A673 (cell line): ENCODE results near the gene RCVRN. TPM values are rescaled to one million over a fixed set of nuclear protein-coding genes. Genes with fewer than 3 reads are reported as not detected.

Source experiments
- BruUV-seq: library from RNA; stranded (reverse); fragments of 400-500 nt; replicated peaks from 2 replicates; lab custom pipeline; 2021; lab: Mats Ljungman, UMichigan
- CTCF ChIA-PET: fragments of 300-600 bp; sonication (Branson Sonifier 250); formaldehyde crosslinking; loops from one replicate; lab custom pipeline; 2022; ENCODE audit warnings: antibody characterized with exemption; lab: Charles Lee
- POLR2A ChIA-PET: fragments of 300-600 bp; sonication (Branson Sonifier 250); formaldehyde crosslinking; loops from one replicate; lab custom pipeline; 2022; ENCODE audit warnings: antibody characterized with exemption; ENCODE audit not compliant: low non-redundant PET; lab: Charles Lee
- DNase-seq: peaks from one replicate; pipeline ENCODE4 v3.0.0-alpha.2; 2015; ENCODE audit warnings: low spot score
- H3K27ac ChIP-seq: fragments of 200-600 bp; sonication (generic); 2 replicates; pipeline ENCODE4 v1.5.1; 2016; ENCODE audit warnings: mixed run types, low read depth, mild to moderate bottlenecking, mixed read lengths, antibody characterized with exemption, low read length; ENCODE audit not compliant: poor library complexity, severe bottlenecking
- H3K27me3 ChIP-seq: fragments of 200-600 bp; sonication (generic); replicated peaks from 2 replicates; pipeline ENCODE4 v1.6.1; 2017; ENCODE audit warnings: mixed run types, low read depth, mild to moderate bottlenecking, mixed read lengths, antibody characterized with exemption, low read length; ENCODE audit not compliant: insufficient read depth, poor library complexity
- H3K36me3 ChIP-seq: fragments of 200-600 bp; sonication (generic); 2 replicates; pipeline ENCODE4 v1.6.1; 2016; ENCODE audit warnings: mixed run types, mild to moderate bottlenecking, mixed read lengths, antibody characterized with exemption, low read length; ENCODE audit not compliant: insufficient read depth, poor library complexity, severe bottlenecking
- H3K4me1 ChIP-seq: fragments of 200-600 bp; sonication (generic); 2 replicates; pipeline ENCODE4 v1.6.1; 2017; ENCODE audit warnings: mixed run types, mild to moderate bottlenecking, mixed read lengths, antibody characterized with exemption, low read length; ENCODE audit not compliant: insufficient read depth, poor library complexity, severe bottlenecking
- H3K4me3 ChIP-seq: fragments of 200-600 bp; sonication (generic); 2 replicates; pipeline ENCODE4 v1.5.1; 2016; ENCODE audit warnings: low read depth, mixed run types, mild to moderate bottlenecking, mixed read lengths, low read length; ENCODE audit not compliant: poor library complexity, severe bottlenecking
- H3K9me3 ChIP-seq: fragments of 200-600 bp; sonication (generic); 2 replicates; pipeline ENCODE4 v1.6.1; 2016; ENCODE audit warnings: mixed run types, low read depth, mild to moderate bottlenecking, mixed read lengths, antibody characterized with exemption, low read length; ENCODE audit not compliant: poor library complexity, severe bottlenecking
- CTCF ChIP-seq: fragments of 300-800, 200-600 bp; sonication (generic); conservative IDR thresholded peaks from 2 replicates; pipeline ENCODE4 v1.5.1; 2017; ENCODE audit warnings: low read depth, mild to moderate bottlenecking, antibody characterized with exemption, low read length, moderate library complexity, mixed read lengths
- EZH2 ChIP-seq: fragments of 200-600 bp; sonication (generic); IDR thresholded peaks from 2 replicates; pipeline ENCODE4 v1.6.1; 2017; ENCODE audit warnings: borderline replicate concordance, low read depth, mild to moderate bottlenecking, mixed read lengths, antibody characterized with exemption, low read length; ENCODE audit not compliant: poor library complexity, severe bottlenecking
- intact Hi-C: fragments of 100-400 bp; cut with micrococcal nuclease; formaldehyde crosslinking; loops from one replicate; pipeline ENCODE4 v1.10.0; 2022; ENCODE audit not compliant: unreplicated experiment
- total RNA-seq: library from RNA; stranded (reverse); gene quantifications from 2 replicates; pipeline ENCODE4 v1.2.3, GENCODE V29; 2021

The RCVRN gene
- total RNA-seq, 1 experiment from 2014 or later, result not detected

GRCh38 chr17:9880582-9880999, 24.5 kb downstream of the RCVRN start:
- Histone ChIP-seq H3K4me3 (no peak overlapping the region), H3K27me3 (peaks cover 6% of the 10 kb centered on the region), H3K36me3 (no peaks in the 10 kb centered on the region), H3K27ac (no peak overlapping the region), H3K4me1 (no peaks in the 10 kb centered on the region), H3K9me3 (peaks cover 15% of the 10 kb centered on the region)
- no TSS peak for BruUV-seq
- DNase-seq, result no peak
- POLR2A ChIA-PET, result no interaction called here
- TF ChIP-seq EZH2 (no peak), CTCF (no peak)
- intact Hi-C loops, result no loop called here
- CTCF ChIA-PET, result no interaction called here

- no TSS peak for BruUV-seq
- no peaks in the 10 kb centered on the region for H3K36me3 ChIP-seq
- ChIA-PET CTCF (no interaction called here), POLR2A (no interaction called here)
- intact Hi-C loops, result no loop called here
- TF ChIP-seq EZH2 (no peak), CTCF (no peak)
- DNase-seq, result no peak
- no peak overlapping the region for H3K4me3 ChIP-seq
- H3K9me3 ChIP-seq, result peaks cover 7% of the 10 kb centered on the region
- no peaks in the 10 kb centered on the region for H3K4me1 ChIP-seq
- H3K27ac ChIP-seq, result no peak overlapping the region
- peaks cover 6% of the 10 kb centered on the region for H3K27me3 ChIP-seq
These were observed 26.1 kb downstream of the RCVRN start for GRCh38 chr17:9878786-9879525.

GRCh38 chr17:9878356-9878755, 26.7 kb downstream of the RCVRN start:
- intact Hi-C loops, result no loop called here
- H3K27ac ChIP-seq, result no peak overlapping the region
- POLR2A ChIA-PET, result no interaction called here
- BruUV-seq, result no TSS peak
- CTCF ChIA-PET, result no interaction called here
- peaks cover 6% of the 10 kb centered on the region for H3K27me3 ChIP-seq
- no peaks in the 10 kb centered on the region for H3K4me1 ChIP-seq
- peaks cover 7% of the 10 kb centered on the region for H3K9me3 ChIP-seq
- no peaks in the 10 kb centered on the region for H3K36me3 ChIP-seq
- no peak overlapping the region for H3K4me3 ChIP-seq
- no peak for TF ChIP-seq CTCF
- no peak for TF ChIP-seq EZH2
- no peak for DNase-seq
